HEK293 (cell line): ENCODE results near the gene SORL1.
A peak's percentile ranks its signal among the peaks of the same experiment; 100 is the strongest.

ENCODE experiments used
- PRDM10 ChIP-seq: fragments of 450-650 bp; formaldehyde crosslinking; IDR thresholded peaks from 2 replicates; pipeline ENCODE4 v1.5.1; 2016; ENCODE audit warnings: missing biosample characterization, missing genetic modification characterization
- SALL2 ChIP-seq: fragments of 450-650 bp; formaldehyde crosslinking; IDR thresholded peaks from 2 replicates; pipeline ENCODE4 v1.5.0; 2017; ENCODE audit warnings: missing biosample characterization, mild to moderate bottlenecking, missing genetic modification characterization, borderline replicate concordance
- SCRT1 ChIP-seq: fragments of 450-650 bp; formaldehyde crosslinking; IDR thresholded peaks from 2 replicates; pipeline ENCODE4 v1.5.1; 2016; ENCODE audit warnings: missing biosample characterization, missing genetic modification characterization, borderline replicate concordance
- SETDB1 ChIP-seq: IDR thresholded peaks from one replicate; pipeline ENCODE4 v1.6.1; 2017; ENCODE audit warnings: mild to moderate bottlenecking, low read length, moderate library complexity, mixed read lengths; ENCODE audit not compliant: insufficient read length
- ZBTB11 ChIP-seq: fragments of 450-650 bp; formaldehyde crosslinking; conservative IDR thresholded peaks from 2 replicates; pipeline ENCODE4 v1.5.1; 2016; ENCODE audit warnings: low read depth, missing biosample characterization, missing genetic modification characterization
- ZBTB20 ChIP-seq: fragments of 450-650 bp; formaldehyde crosslinking; IDR thresholded peaks from 2 replicates; pipeline ENCODE4 v1.5.1; 2016; ENCODE audit warnings: missing biosample characterization, missing genetic modification characterization
- ZBTB49 ChIP-seq: fragments of 450-650 bp; formaldehyde crosslinking; IDR thresholded peaks from 2 replicates; pipeline ENCODE4 v1.5.1; 2016; ENCODE audit warnings: missing biosample characterization, missing genetic modification characterization, low read depth
- ZFP41 ChIP-seq: fragments of 450-650 bp; formaldehyde crosslinking; IDR thresholded peaks from 2 replicates; pipeline ENCODE4 v1.5.1; 2016; ENCODE audit warnings: missing biosample characterization, missing genetic modification characterization, borderline replicate concordance
- ZNF19 ChIP-seq: fragments of 450-650 bp; formaldehyde crosslinking; IDR thresholded peaks from 2 replicates; pipeline ENCODE4; 2016; ENCODE audit warnings: missing biosample characterization, missing genetic modification characterization, low read depth
- ZNF24 ChIP-seq: fragments of 450-650 bp; formaldehyde crosslinking; IDR thresholded peaks from 2 replicates; pipeline ENCODE4 v1.5.1; 2016; ENCODE audit warnings: missing biosample characterization, missing genetic modification characterization
- ZNF274 ChIP-seq, 2 experiments: fragments of 200-500 bp in 1 of 2; fragments of 450-650 bp in 1 of 2; sonication (Bioruptor generic) in 1 of 2; formaldehyde crosslinking in 1 of 2; IDR thresholded peaks; 2 replicates each; pipeline versions ENCODE4 v1.5.1 to v1.6.1; 2014 to 2016; ENCODE audit warnings: borderline replicate concordance in 1 of 2, inconsistent platforms in 1 of 2, low read length in 1 of 2, missing biosample characterization in 1 of 2, missing genetic modification characterization in 1 of 2
- ZNF302 ChIP-seq: fragments of 450-650 bp; formaldehyde crosslinking; IDR thresholded peaks from 2 replicates; pipeline ENCODE4 v1.5.1; 2016; ENCODE audit warnings: missing biosample characterization, missing genetic modification characterization, low read depth
- ZNF335 ChIP-seq: fragments of 450-650 bp; formaldehyde crosslinking; conservative IDR thresholded peaks from 2 replicates; pipeline ENCODE4 v1.5.1; 2016; ENCODE audit warnings: missing biosample characterization, missing genetic modification characterization
- ZNF341 ChIP-seq: fragments of 450-650 bp; formaldehyde crosslinking; IDR thresholded peaks from 2 replicates; pipeline ENCODE4; 2016; ENCODE audit warnings: low read depth, missing biosample characterization, missing genetic modification characterization
- ZNF350 ChIP-seq: fragments of 450-650 bp; formaldehyde crosslinking; IDR thresholded peaks from 2 replicates; pipeline ENCODE4 v1.5.0; 2017; ENCODE audit warnings: missing biosample characterization, mild to moderate bottlenecking, missing genetic modification characterization
- ZNF366 ChIP-seq: fragments of 450-650 bp; formaldehyde crosslinking; conservative IDR thresholded peaks from 2 replicates; pipeline ENCODE4 v1.5.1; 2016; ENCODE audit warnings: missing biosample characterization, missing genetic modification characterization
- ZNF404 ChIP-seq: fragments of 450-650 bp; formaldehyde crosslinking; IDR thresholded peaks from 2 replicates; pipeline ENCODE4 v1.5.1; 2017; ENCODE audit warnings: missing biosample characterization, missing genetic modification characterization
- ZNF423 ChIP-seq: fragments of 450-650 bp; formaldehyde crosslinking; IDR thresholded peaks from 2 replicates; pipeline ENCODE4 v1.5.1; 2016; ENCODE audit warnings: missing biosample characterization, missing genetic modification characterization
- ZNF514 ChIP-seq: fragments of 450-650 bp; formaldehyde crosslinking; IDR thresholded peaks from 2 replicates; pipeline ENCODE4 v1.5.1; 2016; ENCODE audit warnings: missing biosample characterization, missing genetic modification characterization
- ZNF529 ChIP-seq: fragments of 450-650 bp; formaldehyde crosslinking; IDR thresholded peaks from 2 replicates; pipeline ENCODE4 v1.5.1; 2017; ENCODE audit warnings: missing genetic modification characterization, missing biosample characterization; ENCODE audit not compliant: insufficient replicate concordance
- ZNF596 ChIP-seq: fragments of 450-650 bp; IDR thresholded peaks from 2 replicates; pipeline ENCODE4 v1.5.0; 2018; ENCODE audit warnings: missing biosample characterization, mild to moderate bottlenecking, missing genetic modification characterization, moderate library complexity
- ZNF76 ChIP-seq: fragments of 450-650 bp; formaldehyde crosslinking; IDR thresholded peaks from 2 replicates; pipeline ENCODE4; 2016; ENCODE audit warnings: low read depth, missing biosample characterization, missing genetic modification characterization, borderline replicate concordance

The SORL1 gene

GRCh38 chr11:121452609-121453150, 566 bp downstream of the SORL1 start, which contains the start of gene SORL1-AS1 (continued):
- TF ChIP-seq ZNF529 (tag by site-specific recombination), result no peak
- TF ChIP-seq ZNF423 (tag by site-specific recombination), result no peak
- TF ChIP-seq ZNF335 (tag by site-specific recombination), result peak; percentile 86
- no peak for TF ChIP-seq ZNF350 (tag by site-specific recombination)
- TF ChIP-seq ZNF19 (tag by site-specific recombination), result no peak
- no peak for TF ChIP-seq ZNF514 (tag by site-specific recombination)
- TF ChIP-seq ZBTB49 (tag by site-specific recombination), result no peak
- 0 out of 2 replicates have a peak, but pooled peaks have one; percentile 3 for TF ChIP-seq ZBTB20
- TF ChIP-seq ZNF302 (tag by site-specific recombination), result no peak
- 0 out of 2 replicates have a peak, but pooled peaks have one; percentile 29 for TF ChIP-seq ZNF366 (tag by site-specific recombination)
- no peak for TF ChIP-seq ZNF274 (IDR thresholded peaks at IDR 0.05; ENCODE audit: low read length)
- no peak for TF ChIP-seq ZNF274 (tag by site-specific recombination; IDR thresholded peaks at IDR 0.05; ENCODE audit: borderline replicate concordance)
- no peak for TF ChIP-seq SALL2 (tag by site-specific recombination)
- peak; percentile 66 for TF ChIP-seq PRDM10 (tag by site-specific recombination)
- TF ChIP-seq ZBTB11 (tag by site-specific recombination), result no peak
- no peak for TF ChIP-seq ZNF596 (tag by site-specific recombination)
- no peak for TF ChIP-seq ZNF24 (tag by site-specific recombination)
- no peak for TF ChIP-seq ZNF76 (tag by site-specific recombination)
- TF ChIP-seq SCRT1, result no peak
- TF ChIP-seq ZNF404 (tag by site-specific recombination), result no peak
- TF ChIP-seq ZFP41, result no peak
- TF ChIP-seq ZNF341 (tag by site-specific recombination), result 0 out of 2 replicates have a peak, but pooled peaks have one; percentile 12
- no peak for TF ChIP-seq SETDB1
